AG09309 (cell line): ENCODE data around the gene MEIS1.

Experiments used
- DNase-seq: peaks from one replicate; pipeline ENCODE4 v3.0.0-alpha.2; 2010; ENCODE audit warnings: low read depth
- H3K4me3 ChIP-seq: 2 replicates; pipeline ENCODE4 v1.5.1; 2011; ENCODE audit warnings: mild to moderate bottlenecking, low read depth, low read length, moderate library complexity; ENCODE audit not compliant: control insufficient read depth
- CTCF ChIP-seq: IDR thresholded peaks from 2 replicates; pipeline ENCODE4 v1.5.1; 2011; ENCODE audit warnings: mild to moderate bottlenecking, low read depth, low read length, inconsistent platforms; ENCODE audit not compliant: insufficient read depth, control insufficient read depth; ENCODE audit errors: missing control alignments

MEIS1 gene

DNA sequence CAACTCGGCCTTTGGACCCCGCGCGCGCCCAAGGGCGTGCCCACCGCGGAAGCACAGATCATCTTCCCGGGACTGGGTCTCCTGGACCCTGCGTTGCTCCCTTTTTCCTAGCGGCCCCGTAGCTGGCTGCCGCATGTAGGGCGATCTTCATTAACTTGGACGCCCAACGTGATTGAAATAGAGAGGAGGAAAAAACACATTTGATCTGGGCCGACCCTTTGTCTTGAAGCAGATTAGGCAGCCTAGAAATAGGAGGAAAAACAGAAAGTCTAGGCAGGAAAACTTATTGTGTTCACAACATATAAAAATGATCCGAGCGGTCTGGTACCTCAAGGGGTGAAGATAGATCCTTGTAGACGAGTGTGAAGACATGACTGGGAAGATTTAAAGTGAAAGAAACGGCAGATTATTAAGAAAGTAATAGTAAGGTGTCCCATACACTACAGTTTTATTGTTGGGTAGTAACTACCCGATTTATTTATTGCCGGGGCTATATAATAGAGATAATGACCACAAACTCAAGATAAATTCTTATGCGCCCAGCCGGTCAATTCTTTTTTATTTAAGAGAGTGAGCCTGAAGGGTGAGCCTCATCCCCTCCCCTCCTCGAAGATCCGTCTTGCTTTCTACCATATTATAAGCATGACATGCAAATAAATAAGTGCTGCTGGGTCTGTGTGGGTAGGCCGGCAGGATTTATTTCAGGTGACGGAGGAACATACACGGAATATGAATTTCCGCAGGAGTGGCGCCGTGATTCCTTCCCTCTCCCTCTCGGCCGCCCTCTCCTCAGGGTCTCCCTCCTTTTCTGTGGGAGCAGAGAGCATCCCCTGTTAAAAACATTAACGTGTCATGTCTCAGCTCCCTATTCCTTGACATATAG, 147.4 kb downstream of the MEIS1 start:
- no peak for DNase-seq
- no peak for TF ChIP-seq CTCF
- no peak overlapping the region for H3K4me3 ChIP-seq

DNA sequence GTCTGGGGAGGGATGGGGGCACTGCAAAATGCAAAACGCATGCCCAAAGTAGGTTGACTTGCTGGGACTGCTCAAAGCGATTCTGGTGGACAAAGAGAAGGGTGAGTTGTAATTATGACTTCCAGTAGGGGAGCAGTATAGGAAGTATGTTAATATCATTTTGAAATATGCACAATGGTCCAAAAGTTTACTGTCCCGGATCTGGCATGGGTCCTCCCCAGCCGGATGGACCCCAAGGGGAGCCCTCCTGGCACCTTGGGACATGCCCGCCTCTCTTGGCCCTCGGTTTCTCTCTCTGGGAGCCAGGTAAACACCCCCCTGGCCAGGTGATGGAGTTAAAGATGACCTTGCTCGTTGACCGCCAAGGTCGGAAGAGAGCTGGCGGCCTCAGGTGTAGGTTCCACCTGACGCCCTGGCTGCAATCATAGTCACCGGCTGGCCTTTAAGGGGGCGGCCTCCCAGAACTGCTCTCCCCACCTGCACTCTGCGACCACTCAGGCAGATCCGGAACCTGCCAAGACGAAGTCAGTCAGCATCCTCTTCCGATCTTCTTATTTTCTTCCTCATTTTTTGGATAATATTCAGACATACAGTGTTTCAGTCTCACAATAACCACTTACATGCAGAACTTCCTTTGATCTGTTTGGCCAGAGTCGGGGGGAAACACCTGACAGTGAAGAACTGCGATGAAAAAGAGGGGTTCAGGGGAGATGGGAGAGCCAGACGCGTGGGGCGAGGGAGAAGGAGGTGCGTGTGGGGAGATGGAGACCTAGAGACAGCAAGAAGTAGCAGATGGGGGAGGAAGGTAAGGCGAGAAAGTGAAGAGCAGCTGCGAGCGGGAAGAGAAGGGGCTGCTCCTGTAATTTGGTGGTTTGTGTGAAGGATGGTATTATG, 148.3 kb downstream of the MEIS1 start:
- H3K4me3 ChIP-seq, result no peak overlapping the region
- TF ChIP-seq CTCF, result no peak
- DNase-seq, result no peak

DNA sequence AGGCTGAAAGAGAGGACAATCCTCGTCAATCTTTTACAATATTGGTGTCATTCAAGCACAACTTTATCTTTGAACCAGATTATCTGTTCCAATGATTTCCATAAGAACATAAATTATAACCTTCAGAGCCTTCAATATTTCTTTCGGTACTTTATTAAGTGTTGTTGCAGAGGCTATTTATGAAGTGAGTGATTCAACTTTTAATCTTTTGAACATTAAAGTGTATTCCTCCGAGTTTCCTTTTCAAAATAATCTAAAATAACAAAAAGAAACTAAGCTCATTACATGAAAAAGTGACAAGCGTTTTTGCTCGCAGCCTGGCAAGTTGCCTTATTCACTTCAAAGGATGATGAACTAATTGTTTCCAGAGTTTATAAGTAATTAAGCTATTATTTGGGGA, 149.0 kb downstream of the MEIS1 start:
- no peak for DNase-seq
- no peak for TF ChIP-seq CTCF
- no peak overlapping the region for H3K4me3 ChIP-seq

DNA sequence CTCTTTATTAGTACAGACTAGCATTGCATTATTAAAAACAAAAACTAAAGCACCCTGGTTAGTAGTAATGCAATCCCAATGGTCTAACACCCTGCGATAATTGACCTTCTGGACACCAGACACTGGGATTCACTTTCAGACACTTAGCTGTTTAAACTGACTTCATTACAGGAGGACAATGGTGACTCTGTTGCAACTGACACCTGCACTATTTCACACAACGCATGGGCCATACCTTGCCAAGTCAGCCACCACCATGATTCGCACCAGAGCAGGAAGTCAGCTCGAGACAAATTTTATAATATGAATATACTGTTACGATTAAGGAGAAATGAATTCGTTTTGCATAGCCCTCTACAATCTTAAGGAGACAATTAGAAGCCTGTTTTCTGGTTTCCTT, 150.7 kb downstream of the MEIS1 start:
- no peak for TF ChIP-seq CTCF
- no peak for DNase-seq
- no peak overlapping the region for H3K4me3 ChIP-seq

- no peak overlapping the region for H3K4me3 ChIP-seq
- DNase-seq, result no peak
- peak; percentile 35 for TF ChIP-seq CTCF
Observed at GRCh38 chr2:66587216-66587615, 152.3 kb downstream of the MEIS1 start.

- DNase-seq, result no peak
- no peak overlapping the region for H3K4me3 ChIP-seq
- TF ChIP-seq CTCF, result no peak
Observed at GRCh38 chr2:66594001-66594400, 159.1 kb downstream of the MEIS1 start.
